Fibroblast of lung (primary cell): ENCODE results near the gene OVCA2. TPM values are rescaled to one million over a fixed set of nuclear protein-coding genes. Genes with fewer than 3 reads are reported as not detected.

ENCODE experiments used
- DNase-seq, 2 donors: peaks; one replicate each; pipeline versions ENCODE4 v3.0.0 to v3.0.0-alpha.2; 2010; ENCODE audit warnings: low read depth in 2 of 2
- H2AFZ ChIP-seq: 2 replicates; pipeline ENCODE4 v1.5.1; 2012; ENCODE audit warnings: low read length, control low read depth, inconsistent platforms
- H3K27ac ChIP-seq: 2 replicates; pipeline ENCODE4 v1.5.1; 2011; ENCODE audit warnings: low read length, control low read depth; ENCODE audit not compliant: insufficient read depth
- H3K27me3 ChIP-seq: 2 replicates; pipeline ENCODE4 v1.5.1; 2011; ENCODE audit warnings: mild to moderate bottlenecking, low read length; ENCODE audit not compliant: control insufficient read depth, insufficient read depth
- H3K36me3 ChIP-seq: 2 replicates; pipeline ENCODE4 v1.5.1; 2011; ENCODE audit warnings: low read length; ENCODE audit not compliant: control insufficient read depth, insufficient read depth
- H3K4me1 ChIP-seq: 2 replicates; pipeline ENCODE4 v1.5.1; 2011; ENCODE audit warnings: low read length; ENCODE audit not compliant: control insufficient read depth, insufficient read depth; ENCODE audit errors: extremely low read depth
- H3K4me2 ChIP-seq: 2 replicates; pipeline ENCODE4 v1.5.1; 2011; ENCODE audit warnings: low read length, control low read depth; ENCODE audit not compliant: insufficient read depth; ENCODE audit errors: extremely low read depth
- H3K4me3 ChIP-seq, 4 experiments: fragments of 200-600 bp in 1 of 4; sonication (generic) in 1 of 4; replicated peaks in 1 of 4; 2 replicates each; pipeline ENCODE4 v1.5.1; 2011 to 2016; ENCODE audit warnings: low read length in 4 of 4, low read depth in 3 of 4, mild to moderate bottlenecking in 3 of 4, control low read depth in 2 of 4, inconsistent platforms in 1 of 4, mixed read lengths in 1 of 4; ENCODE audit not compliant: insufficient read depth in 1 of 4; ENCODE audit errors: control extremely low read depth in 1 of 4
- H3K79me2 ChIP-seq: 2 replicates; pipeline ENCODE4 v1.5.1; 2012; ENCODE audit warnings: mild to moderate bottlenecking, low read length, inconsistent platforms; ENCODE audit not compliant: control insufficient read depth, insufficient read depth
- H3K9ac ChIP-seq: 2 replicates; pipeline ENCODE4 v1.5.1; 2011; ENCODE audit warnings: mild to moderate bottlenecking, low read length, control low read depth; ENCODE audit not compliant: insufficient read depth
- H3K9me3 ChIP-seq: 2 replicates; pipeline ENCODE4 v1.5.1; 2012; ENCODE audit warnings: low read depth, low read length; ENCODE audit not compliant: control insufficient read depth, insufficient read depth
- H4K20me1 ChIP-seq: 2 replicates; pipeline ENCODE4 v1.5.1; 2011; ENCODE audit warnings: low read length; ENCODE audit not compliant: control insufficient read depth, insufficient read depth; ENCODE audit errors: extremely low read depth
- CTCF ChIP-seq, 2 donors: IDR thresholded peaks in 1 of 2; conservative IDR thresholded peaks in 1 of 2; 1 replicate in 1 of 2; 2 replicates in 1 of 2; pipeline ENCODE4 v1.5.1; 2011 to 2012; ENCODE audit warnings: low read length in 2 of 2, control low read depth in 1 of 2, inconsistent platforms in 1 of 2, low read depth in 1 of 2, mild to moderate bottlenecking in 1 of 2
- EZH2 ChIP-seq: IDR thresholded peaks from 2 replicates; pipeline ENCODE4 v1.5.1; 2012; ENCODE audit warnings: low read length, control low read depth, mild to moderate bottlenecking; ENCODE audit errors: missing control alignments
- polyA plus RNA-seq, 2 donors: library from polyadenylated mRNA; depleted of rRNA in 1 of 2; stranded (reverse) in 1 of 2; unstranded in 1 of 2; fragments of >200 nt; gene quantifications; 2 replicates each; pipeline ENCODE4 v1.2.1, GENCODE V29; 2011 to 2012; ENCODE audit warnings: missing spikeins in 1 of 2
- total RNA-seq: library from RNA; depleted of rRNA; stranded (reverse); fragments of >200 nt; gene quantifications from 2 replicates; pipeline ENCODE4 v1.2.1, GENCODE V29; 2014

The OVCA2 gene
- total and polyA plus RNA-seq, 2 donors (not counting 1 experiment from before 2014, with no cell fraction given) = 27.9 to 40.6 TPM

- TF ChIP-seq CTCF (conservative IDR thresholded peaks at IDR 0.05 in 1 of 2, IDR thresholded peaks at IDR 0.05 in 1 of 2; ENCODE audit: low read depth in 1 of 2, low read length in 2 of 2) (no peak), EZH2 (no peak)
- DNase-seq = peak in 1 of 2 donors; percentile 68
- H3K9ac ChIP-seq = no peak overlapping the region
Measured at GRCh38 chr17:2076087-2076984, 34.5 kb downstream of the OVCA2 start.

GRCh38 chr17:2077040-2077439, 35.2 kb downstream of the OVCA2 start:
- TF ChIP-seq EZH2 (no peak), CTCF (conservative IDR thresholded peaks at IDR 0.05 in 1 of 2, IDR thresholded peaks at IDR 0.05 in 1 of 2; ENCODE audit: low read depth in 1 of 2, low read length in 2 of 2) (no peak)
- Histone ChIP-seq H3K27ac (peak overlapping the region; percentile 64), H3K4me3 (no peak overlapping the region), H3K4me2 (peak overlapping the region; percentile 57), H2AFZ (no peak overlapping the region), H3K36me3 (peaks cover 7% of the 10 kb centered on the region), H3K9me3 (no peaks in the 10 kb centered on the region), H4K20me1 (no peaks in the 10 kb centered on the region), H3K79me2 (no peaks in the 10 kb centered on the region), H3K27me3 (no peaks in the 10 kb centered on the region), H3K9ac (no peak overlapping the region), H3K4me1 (peaks cover 33% of the 10 kb centered on the region)
- DNase-seq = no peak

More at GRCh38 chr17:2076087-2076984, 34.5 kb downstream of the OVCA2 start:
- H3K4me1 ChIP-seq = peaks cover 34% of the 10 kb centered on the region
- peaks cover 7% of the 10 kb centered on the region for H3K36me3 ChIP-seq
- no peaks in the 10 kb centered on the region for H3K27me3 ChIP-seq
- H3K9me3 ChIP-seq = no peaks in the 10 kb centered on the region
- no peak overlapping the region for H2AFZ ChIP-seq
- H3K4me3 ChIP-seq = no peak overlapping the region
- peak overlapping the region; percentile 64 for H3K27ac ChIP-seq
- H4K20me1 ChIP-seq = no peaks in the 10 kb centered on the region
- H3K4me2 ChIP-seq = peak overlapping the region; percentile 57
- no peaks in the 10 kb centered on the region for H3K79me2 ChIP-seq

GRCh38 chr17:2081564-2081963, 39.7 kb downstream of the OVCA2 start:
- no peak for TF ChIP-seq CTCF (conservative IDR thresholded peaks at IDR 0.05 in 1 of 2, IDR thresholded peaks at IDR 0.05 in 1 of 2; ENCODE audit: low read depth in 1 of 2, low read length in 2 of 2)
- no peak for TF ChIP-seq EZH2
- H3K9me3 ChIP-seq = no peaks in the 10 kb centered on the region
- peak in 1 of 2 donors; percentile 85 for DNase-seq
- no peak overlapping the region for H3K9ac ChIP-seq
- no peaks in the 10 kb centered on the region for H4K20me1 ChIP-seq
- no peaks in the 10 kb centered on the region for H3K79me2 ChIP-seq
- peaks cover 46% of the 10 kb centered on the region for H3K4me1 ChIP-seq
- H3K4me3 ChIP-seq = no peak overlapping the region
- peaks cover 7% of the 10 kb centered on the region for H3K36me3 ChIP-seq
- no peaks in the 10 kb centered on the region for H3K27me3 ChIP-seq
- no peak overlapping the region for H2AFZ ChIP-seq
- peak overlapping the region; percentile 3 for H3K27ac ChIP-seq
- no peak overlapping the region for H3K4me2 ChIP-seq
